Right hindlimb (tissue), 1 donor: ENCODE results near the gene MITF.
"Not testable (repeated sequence)": the region's sequence is repeated elsewhere in the genome, so short reads cannot be mapped to it uniquely, and the experiment has no call there.

Experiments
- DNase-seq: peaks from one replicate; pipeline ENCODE4 v3.0.0-alpha.2; 2018

Gene MITF

DNA sequence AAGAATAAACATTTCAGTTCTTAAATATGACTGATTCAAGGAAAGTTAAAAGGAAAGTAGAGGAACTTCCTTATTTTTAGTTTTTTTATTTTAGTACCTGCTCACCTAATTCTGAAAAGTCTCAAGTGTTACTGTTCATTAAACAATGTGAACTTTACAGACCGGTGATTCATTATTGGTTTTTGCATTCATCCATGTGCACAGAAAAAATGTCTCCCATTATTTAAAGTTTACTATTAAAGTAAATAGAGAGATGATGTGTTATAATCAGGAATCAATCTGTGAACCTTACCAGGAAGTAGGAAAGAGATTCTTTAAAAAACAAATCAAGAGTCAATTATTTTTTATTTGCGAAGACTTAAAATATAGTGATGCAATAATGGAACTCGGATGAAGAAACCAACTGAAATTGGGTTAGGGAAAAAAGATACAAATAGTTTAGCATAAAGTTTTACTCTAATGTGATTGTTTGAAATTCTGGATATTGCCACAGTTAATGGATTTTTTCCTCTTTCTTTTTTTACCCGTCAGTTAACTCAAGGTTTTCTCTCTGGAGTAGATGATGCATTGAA lies 140.9 kb downstream of the MITF start:
- DNase-seq = no peak

DNA sequence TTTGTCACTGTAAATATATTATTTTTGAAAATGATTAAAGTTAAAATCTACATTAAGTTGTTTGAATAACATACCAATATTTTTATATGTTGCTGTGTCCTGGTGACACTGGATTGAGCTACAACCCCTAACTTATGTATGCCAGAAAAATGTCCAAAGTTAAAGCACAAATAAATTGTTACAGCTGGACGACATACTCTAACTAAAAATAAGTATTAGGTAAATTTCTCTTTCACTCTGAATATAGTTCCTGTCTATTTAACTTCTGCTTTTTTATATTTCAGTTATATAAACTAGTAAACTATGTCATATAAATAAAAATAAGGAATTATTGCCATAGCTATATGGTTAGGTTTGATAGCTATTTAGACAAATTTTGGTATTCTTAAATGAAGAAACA lies 141.8 kb downstream of the MITF start:
- DNase-seq = no peak

DNA sequence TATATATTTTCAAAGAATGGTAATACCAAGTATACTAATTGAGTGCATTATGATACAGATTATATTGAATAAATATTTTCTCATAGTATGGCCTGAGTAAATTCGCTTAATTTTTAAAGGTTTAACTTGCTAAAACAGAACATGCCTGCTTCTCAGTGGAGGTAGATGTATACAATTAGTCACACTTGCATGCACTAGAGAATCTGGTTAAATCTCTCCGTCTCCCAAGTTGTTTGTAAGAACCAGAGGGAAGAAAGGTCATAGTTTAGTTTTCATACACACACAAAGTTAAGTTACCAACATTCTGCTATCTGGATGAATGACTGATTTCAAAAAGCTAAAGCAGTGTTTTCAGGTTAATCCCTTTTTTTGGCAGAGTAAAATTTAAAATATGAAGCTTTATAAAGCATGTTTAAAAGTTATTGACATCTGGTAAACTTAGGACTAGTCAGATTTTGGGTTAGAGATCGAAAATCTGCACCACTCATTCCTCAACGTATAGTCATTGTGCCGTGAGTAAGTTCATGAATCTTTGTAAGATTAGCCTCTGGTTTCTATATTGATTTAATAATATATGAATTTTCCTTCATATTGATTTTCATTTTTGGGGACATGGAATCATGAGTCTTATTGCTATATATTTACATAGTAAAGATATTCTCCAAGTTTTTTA lies 142.6 kb downstream of the MITF start:
- no peak for DNase-seq

DNA sequence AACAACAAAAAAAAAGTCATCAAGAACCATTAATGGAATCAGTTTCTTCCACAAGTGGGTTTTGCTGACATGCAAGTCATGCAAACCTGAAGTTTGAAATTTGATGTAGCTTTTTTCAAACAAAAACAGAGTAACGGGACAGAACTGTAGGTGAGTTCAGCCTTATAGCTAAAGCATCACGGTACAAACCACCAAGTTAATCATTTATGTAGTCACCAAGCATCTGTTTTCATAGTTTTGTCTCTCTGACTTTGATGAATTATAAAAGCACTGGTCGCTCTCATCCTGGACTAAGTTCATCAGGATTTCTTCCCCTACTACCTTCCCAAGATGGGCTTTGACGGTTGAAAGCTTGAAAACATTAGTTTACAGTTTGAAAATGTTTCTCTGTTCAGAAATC lies 143.3 kb downstream of the MITF start:
- no peak for DNase-seq

DNA sequence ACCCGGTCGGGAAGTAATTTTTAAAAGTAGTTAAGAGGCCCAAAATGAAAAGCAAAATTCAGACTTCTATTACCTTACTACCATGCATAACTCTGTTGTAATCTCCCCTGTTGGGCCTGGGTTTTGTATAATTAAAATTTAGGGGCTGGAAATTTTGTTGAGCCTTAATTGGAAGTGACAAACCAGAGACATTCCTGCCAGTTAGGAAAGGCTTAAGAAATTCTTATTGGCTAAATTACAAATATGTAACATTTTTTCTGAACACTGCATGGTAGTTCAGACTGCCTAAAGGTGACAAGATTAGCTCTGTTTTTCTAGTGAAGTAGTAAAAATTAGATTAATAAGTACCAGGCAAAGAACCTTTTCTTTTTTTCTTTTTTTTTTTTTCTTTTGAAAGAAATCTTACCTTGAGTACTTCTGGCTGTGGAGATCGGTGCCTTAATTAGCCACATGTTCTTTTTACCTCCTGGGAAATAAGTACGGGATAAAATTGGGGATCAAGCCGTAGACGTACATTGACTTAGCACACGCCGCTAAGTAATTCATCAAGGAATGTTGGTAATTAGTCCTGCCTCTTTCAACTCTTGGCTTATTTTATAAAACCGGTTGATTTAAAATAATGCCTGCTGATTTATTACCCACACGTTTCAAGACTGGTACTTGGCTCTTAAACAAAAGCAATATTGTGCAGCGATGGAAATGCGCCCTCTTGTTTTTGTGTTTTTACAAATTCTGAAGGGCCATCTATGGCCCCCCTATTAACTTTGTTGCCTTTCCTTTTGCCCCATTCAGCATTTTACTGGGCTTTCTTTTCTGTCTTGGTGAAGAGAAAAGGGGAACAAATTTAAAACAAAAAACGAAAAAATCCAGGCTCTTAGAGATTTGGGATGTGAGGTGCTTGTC lies 149.0 kb downstream of the MITF start:
- DNase-seq = no peak

DNA sequence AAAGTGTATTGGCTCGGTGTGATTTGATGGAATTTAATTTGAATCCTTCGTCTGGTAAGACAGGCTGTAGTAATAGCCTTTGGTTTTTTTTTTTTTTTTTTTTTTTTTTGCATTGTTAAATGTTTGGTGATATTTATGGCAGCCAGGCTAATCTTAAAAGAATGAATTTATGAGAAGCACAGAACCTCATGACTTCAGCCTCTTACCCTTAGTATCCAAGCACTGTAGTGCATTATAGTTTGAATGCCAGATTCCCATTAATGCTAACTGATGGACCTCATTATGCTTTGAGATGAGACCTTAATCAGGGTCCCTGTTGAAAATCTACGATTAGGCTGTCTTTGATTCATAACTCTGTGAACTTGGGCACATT lies 149.7 kb downstream of the MITF start:
- DNase-seq = no peak

DNA sequence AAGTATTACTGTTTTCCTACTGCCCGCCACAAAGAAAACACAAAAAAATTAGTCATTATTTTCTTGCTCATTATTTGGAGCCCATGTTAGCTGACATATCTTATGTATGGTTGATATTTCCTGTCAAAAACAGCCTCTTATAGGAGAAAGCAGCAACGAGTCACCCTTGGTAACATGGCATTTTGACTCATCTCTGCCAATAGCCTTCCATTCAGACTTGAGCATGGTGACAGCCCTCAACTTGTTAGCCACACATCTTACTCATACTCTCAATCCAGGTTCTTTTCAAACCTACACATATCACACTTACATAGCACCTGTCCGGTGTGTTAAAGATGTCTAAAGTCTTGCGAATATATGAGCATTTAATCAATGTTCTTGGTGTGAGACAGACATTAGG lies 150.8 kb downstream of the MITF start:
- no peak for DNase-seq

DNA sequence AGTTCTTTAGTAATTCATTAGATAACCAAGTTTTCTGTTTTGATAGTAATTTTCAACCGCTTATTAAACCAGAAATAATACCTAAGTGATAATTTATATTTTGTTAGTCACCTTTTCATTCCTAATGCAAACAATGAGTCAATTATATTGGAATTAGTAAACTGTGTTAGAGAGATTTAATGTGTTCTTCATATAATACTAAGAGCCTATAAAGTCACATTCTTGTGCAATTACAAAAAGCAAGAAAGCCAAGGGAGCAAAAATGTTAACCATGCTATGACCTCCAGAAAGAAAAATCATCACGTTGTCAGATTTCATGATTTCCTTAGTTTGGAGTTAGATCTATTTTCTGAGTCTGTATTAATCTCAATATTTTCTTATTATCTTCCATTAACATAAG lies 151.4 kb downstream of the MITF start:
- no peak for DNase-seq

DNA sequence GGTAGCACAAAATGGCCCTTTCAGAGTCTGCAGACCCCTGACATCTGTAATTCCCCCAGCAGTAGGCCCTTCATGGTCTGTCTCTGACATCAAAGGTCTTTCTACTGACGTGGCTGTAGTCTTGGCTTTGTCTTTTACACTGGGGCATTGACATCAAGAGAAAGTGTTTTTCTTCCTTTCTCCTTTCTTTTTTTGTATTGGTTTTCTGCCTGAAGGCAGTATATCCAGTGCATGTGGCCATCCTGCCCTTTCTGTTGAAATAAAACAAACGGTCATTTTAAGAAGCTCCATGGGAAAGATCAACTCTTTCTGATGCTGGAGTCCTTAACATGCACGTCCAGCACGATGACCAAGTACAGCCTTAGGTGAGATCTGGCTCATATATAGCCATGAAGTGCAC lies 153.4 kb downstream of the MITF start:
- DNase-seq = no peak

DNA sequence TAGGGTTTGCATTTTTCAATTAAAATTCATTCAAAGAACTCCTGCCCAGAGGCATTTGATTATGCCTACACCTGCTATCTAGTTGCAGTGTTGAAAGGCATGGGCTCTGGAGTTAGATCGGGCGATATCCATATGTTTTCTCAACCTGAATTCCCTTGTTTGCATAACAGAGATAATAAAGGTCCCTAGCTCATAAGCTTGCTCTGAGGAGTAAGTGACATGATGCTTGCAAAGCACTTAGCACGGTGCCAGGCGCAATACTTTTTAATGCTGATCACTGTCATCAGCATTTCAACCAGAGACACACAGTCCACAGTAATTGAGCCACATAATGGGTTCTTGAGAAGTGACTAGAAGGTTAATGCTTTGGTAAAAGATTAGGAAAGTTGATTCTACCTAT lies 154.0 kb downstream of the MITF start:
- DNase-seq = no peak

DNA sequence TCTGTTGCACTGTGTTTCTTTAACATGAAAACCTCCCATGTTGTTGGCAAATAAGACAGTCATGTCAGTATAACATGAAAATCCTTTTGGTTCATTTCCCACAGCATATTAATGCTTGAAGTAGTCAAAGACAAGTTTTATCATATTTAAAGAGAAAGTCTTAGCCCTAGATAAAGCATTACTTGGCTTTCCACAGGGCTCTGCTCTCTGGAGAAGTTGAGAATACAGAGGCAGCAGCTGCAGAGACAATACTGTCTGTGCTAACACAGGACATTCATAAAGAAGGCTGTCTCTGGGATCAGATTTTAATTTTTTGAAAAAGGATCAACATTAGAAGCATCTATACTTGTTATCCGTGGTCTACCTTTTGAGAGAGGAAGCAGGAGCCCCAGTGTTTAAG lies 156.8 kb downstream of the MITF start:
- no peak for DNase-seq

DNA sequence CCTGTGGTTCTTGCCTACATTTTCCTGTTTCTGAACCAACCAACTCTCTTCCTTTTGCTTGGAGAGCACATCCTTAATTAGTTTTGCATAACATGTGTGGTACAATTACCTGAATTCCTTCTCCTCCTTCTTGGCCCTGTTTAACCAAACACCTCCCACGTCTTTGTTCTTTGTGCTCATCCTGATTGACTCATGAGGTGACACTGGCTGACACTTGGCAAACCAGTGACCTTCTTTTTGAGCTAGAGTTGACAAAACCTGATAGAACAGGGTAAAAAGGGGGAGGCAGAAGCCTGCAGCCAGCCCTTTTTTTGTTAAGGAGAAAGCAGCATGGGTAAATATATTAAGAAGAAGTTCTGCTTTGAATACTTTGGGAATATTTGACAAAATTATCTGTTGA lies 161.1 kb downstream of the MITF start:
- no peak for DNase-seq

DNA sequence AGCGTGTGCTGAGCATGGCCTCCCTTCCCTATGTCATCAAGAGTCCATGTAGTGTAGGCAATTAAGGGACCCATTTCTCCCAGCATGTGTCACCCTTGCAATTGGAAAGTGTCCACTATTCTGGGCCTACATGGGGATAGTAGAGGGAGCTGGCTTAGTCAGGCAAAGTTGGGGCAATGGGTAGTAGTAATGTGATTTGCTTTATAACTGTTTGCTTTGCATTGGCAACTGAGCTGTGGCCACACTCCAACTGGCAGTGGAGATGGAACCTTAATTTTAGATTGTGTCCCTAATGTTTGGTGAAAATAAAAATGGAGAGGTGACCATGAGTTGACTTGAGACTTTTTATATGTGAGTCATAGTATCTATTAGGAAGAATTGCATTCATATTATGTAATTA lies 162.5 kb downstream of the MITF start:
- DNase-seq = no peak

DNA sequence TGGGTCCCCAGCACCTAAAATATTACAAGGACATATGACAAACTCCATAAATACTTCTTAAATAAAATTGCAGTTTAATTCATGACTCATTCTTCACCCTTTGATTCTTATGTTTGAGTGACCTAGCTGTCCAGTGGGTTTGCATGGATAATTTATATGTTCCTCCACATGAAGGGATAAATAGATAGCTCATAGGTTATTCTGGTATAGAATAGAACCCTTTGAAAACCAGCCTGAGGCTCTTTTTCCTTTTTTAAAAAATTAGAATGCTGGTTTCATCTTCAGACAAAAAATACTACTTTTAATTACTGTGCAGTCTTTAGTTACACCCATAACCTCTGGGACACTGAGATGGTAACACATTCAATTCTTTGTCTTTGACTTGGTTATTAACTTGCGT lies 163.1 kb downstream of the MITF start:
- no peak for DNase-seq

DNA sequence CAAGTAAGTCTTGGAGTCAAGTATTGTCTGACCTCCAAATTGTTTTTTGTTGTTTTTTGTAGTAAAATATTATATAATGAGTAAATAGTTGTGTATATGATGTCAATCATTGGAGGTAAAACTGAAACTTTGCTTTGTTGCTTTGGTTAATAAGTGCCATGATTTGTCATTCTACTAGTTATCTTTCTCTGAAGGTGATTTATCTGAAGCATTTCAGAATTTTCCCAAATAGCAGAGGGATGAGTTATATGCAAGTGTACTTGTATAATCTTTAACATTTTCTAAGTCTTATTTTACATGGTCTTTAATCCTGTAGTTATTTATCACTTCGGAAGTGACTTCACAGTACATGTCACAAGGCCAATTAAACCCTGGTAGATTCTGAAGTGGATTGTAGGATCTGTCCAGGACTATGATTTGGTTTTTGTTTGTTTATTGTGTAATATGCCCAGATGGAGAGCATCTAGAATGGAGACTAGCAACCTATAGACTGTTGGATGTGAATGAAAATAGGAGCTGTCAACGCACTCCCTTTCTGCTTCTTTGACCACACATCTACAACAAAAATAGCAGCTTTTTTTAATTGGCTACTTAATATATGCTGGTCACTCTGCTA lies 167.2 kb downstream of the MITF start:
- no peak for DNase-seq

DNA sequence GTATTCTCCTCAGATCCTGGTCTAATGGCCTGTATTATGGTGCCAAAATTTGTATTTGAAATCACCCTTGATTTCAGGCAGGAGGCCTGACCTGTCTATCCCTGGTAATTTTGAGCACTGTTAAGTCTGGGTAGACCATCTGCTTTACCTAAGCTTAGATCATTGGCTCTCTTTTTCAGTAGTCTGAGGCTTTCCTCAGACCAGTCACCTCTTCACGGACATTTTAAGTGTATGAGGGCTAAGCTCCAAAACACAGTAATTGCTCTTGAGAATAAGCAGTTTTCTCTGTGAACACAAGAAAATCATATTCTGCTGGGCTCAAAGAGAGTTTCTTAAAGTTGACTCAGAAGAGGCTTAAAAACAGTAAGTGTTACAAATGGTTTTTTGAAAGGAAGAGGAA lies 168.3 kb downstream of the MITF start:
- DNase-seq = no peak

DNA sequence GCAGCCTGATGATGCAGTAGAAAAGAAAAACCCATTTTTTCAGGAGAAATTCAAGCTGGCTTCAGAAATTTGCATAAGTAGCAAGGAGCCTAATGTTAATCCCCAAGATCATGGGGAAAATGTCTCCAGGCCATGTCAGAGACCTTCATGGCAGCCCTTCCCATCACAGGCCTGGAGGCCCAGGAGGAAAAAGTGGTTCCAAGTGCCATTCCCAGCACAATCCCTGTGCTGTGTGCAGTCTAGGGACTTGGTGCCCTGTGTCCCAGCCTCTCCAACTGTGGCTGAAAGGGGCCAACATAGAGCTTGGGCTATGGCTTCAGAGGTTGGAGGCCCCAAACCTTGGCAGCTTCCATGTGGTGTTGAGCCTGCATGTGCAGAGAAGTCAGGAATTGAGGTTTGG lies 170.6 kb downstream of the MITF start:
- not testable (repeated sequence) for DNase-seq

DNA sequence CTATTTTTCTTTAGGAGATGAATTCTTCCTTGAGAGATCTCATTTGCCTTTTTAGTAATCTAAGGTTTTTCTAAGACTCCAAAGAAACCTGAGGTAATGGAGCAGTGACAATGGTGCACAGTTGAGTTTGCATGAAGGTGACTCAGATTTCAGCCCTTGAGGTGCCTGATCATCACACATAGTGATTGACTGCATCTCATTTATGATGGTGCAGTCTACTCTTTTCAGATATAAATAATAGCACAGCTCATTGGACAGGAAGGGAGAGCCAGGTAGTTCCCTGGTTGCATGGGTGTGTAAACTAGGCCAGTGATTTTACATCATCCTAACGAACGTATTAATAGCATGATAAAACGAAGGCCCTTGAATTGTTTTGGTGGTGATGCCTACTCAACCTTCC lies 174.2 kb downstream of the MITF start:
- no peak for DNase-seq

DNA sequence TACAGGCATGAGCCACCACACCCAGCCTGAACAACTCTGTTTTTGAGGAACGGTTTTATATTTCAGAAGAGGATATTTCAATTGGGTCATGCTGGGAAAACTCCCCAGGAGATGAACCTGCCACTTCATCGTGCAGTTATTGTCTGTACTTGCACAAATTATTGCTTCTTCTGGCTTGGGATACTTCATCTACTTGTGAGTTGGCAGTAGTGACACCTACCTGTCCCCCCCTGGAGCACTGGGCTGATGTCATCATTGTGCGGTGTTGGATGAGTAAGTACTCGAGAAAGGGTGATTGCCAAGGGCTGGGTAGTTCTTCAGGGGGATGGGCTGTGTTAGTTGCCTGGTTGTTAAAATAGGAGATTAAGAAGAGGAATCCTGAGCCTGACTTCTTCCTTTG lies 175.1 kb downstream of the MITF start:
- DNase-seq = no peak

DNA sequence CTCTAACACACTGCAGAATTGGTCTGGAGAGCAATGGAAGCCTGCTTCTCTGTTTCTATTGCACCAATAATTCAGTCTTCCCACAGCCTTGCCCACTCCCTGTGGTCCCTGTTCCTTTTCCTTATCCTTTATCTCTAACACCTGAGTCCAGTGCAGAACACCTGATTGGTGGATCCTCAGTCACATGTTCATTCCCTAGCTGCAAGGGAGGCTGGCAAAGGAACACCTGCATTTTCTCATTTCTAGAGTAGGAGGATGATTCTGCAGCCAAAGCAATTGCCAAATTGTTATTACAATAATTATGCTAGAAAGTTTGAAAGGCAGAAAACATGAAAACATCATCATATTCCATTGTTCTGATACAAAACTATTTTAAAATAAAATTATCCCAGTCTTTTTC lies 176.5 kb downstream of the MITF start:
- no peak for DNase-seq

DNA sequence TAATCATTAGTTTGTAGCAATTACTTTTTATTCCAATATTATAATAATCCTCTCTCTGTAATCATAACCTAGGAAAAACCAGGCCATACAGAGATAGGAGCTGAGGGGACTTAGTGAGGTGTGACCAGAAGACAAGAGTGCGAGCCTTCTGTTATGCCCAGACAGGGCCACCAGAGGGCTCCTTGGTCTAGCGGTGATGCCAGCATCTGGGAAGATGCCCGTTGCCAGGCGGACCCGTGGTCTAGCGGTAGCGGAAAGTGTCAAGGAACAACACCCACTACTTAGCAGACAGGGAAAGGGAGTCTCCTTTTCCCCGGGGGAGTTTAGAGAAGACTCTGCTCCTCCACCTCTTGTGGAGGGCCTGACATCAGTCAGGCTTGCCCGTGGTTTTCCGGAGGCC lies 180.7 kb downstream of the MITF start:
- not testable (repeated sequence) for DNase-seq

DNA sequence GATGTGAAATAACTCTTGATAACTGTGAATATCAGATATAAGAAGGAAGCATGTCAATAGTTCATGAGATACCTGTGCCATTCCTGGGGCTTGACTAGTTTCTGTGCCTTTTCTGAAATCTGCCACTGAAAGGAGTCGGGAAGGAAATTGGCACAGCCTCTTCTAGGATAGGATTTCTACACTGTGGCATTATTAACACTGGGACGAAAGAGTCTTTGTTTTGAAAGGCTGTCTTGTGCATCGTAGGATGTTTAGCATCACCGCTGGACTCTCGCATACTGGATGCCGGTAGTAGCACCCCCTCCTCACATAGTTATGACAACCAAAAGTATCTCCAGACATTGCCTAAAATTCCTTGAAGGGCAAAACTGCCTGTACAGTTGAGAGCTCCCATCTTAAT lies 182.4 kb downstream of the MITF start:
- DNase-seq = no peak

DNA sequence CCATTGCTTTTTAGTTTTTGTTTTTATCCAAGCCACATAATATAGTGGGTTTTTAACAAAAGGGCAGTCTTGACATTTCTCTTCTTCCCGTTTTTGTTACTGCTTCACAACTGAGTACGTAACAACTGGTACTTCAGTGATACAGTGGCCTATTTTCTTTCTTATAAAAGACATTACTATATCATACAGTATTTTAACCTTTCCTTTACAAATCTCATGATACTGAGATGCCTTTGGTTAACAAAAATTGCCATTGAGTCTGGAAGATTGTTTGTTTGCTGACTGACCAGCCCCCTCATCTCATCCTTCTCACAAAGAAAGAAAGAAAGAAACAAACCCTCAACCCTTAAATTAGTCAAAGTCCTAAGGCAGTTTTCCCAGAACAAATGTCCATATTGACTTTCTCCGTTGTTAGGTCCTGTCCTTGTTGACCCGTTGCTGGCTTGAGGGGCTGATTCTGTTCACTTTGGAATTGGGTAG lies 183.3 kb downstream of the MITF start:
- no peak for DNase-seq

DNA sequence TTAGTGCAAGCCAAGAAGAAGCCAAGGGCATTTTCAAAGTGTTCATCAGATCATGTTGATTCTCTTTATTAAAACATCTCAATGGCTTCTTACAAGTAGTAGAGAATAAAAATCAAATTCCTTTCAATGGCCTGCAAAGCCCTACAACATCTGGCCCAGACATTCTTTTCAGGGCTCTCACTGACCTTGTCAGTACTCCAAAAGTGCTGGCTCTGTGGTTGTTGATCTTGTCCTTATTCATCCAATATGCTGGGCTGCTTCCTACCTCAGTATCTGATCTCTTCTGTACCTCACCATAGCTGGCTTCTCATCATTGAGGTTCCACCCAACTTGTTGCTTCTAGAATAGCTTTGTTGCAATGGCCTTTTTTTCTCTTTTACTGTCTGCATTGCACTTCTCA lies 186.2 kb downstream of the MITF start:
- DNase-seq = no peak
